ENCODE results near the gene PTPN11. TPM values are rescaled to one million over a fixed set of nuclear protein-coding genes. Genes with fewer than 3 reads are reported as not detected.
"Not testable (repeated sequence)": the region's sequence is repeated elsewhere in the genome, so short reads cannot be mapped to it uniquely, and the experiment has no call there.

PTPN11 gene
- total RNA-seq, 1 experiment from 2014 or later = 121 TPM

DNA sequence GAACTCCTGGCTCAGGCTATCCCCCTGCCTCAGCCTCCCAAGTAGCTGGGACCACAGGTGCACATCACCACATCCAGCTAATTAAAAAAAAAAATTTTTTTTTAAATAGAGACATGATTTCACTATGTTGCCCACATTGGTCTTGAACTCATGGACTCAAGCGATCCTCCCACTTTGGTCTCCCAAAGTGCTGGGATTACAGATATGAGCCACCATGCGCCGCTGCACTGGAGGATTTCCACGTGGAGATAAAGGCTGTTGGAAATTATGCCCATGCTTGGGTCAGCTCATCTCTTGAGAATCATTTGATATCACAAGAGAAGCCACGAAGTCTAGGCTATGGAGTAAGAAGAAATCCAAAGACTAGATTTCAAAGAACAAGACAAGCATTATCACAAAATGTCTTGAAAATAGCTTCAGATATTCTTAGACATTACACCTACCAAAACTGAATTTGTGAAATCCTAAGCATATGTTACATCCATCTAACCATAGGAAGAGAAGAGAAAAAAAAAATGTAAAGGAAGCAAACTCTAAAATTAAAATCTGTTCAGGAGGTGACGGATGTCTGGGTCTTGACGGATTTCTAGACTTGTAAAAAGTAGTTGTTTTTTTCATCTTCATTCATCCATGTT is 99.1 kb downstream of the PTPN11 start:
- H3F3A ChIP-seq (ENCODE audit: low read length, unreplicated experiment) = no peaks in the 10 kb centered on the region
- H3K4me1 ChIP-seq (ENCODE audit: insufficient read depth, low read length) = no peaks in the 10 kb centered on the region
- POLR2A ChIA-PET (ENCODE audit: unreplicated experiment) = no interaction called here
- no peak for DNase-seq
- H3K9ac ChIP-seq (ENCODE audit: low read length) = no peak overlapping the region
- TF ChIP-seq EZH2 (IDR thresholded peaks at IDR 0.05; ENCODE audit: low read length, unreplicated experiment) (no peak), EZH2phosphoT487 (IDR thresholded peaks at IDR 0.05; ENCODE audit: borderline replicate concordance, low read length) (no peak)
- TF ChIP-seq, protein P1, sequence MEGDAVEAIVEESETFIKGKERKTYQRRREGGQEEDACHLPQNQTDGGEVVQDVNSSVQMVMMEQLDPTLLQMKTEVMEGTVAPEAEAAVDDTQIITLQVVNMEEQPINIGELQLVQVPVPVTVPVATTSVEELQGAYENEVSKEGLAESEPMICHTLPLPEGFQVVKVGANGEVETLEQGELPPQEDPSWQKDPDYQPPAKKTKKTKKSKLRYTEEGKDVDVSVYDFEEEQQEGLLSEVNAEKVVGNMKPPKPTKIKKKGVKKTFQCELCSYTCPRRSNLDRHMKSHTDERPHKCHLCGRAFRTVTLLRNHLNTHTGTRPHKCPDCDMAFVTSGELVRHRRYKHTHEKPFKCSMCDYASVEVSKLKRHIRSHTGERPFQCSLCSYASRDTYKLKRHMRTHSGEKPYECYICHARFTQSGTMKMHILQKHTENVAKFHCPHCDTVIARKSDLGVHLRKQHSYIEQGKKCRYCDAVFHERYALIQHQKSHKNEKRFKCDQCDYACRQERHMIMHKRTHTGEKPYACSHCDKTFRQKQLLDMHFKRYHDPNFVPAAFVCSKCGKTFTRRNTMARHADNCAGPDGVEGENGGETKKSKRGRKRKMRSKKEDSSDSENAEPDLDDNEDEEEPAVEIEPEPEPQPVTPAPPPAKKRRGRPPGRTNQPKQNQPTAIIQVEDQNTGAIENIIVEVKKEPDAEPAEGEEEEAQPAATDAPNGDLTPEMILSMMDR (conservative IDR thresholded peaks at IDR 0.05; ENCODE audit: low read depth, low read length) = no peak
- no peaks in the 10 kb centered on the region for H3K9me3 ChIP-seq (ENCODE audit: low read length)
- no peaks in the 10 kb centered on the region for H4K20me1 ChIP-seq (ENCODE audit: low read length)
- no peaks in the 10 kb centered on the region for H3K36me3 ChIP-seq (ENCODE audit: low read depth, low read length)
- H3K4me3 ChIP-seq (ENCODE audit: low read length) = no peak overlapping the region
- BruUV-seq (replicated peaks) = no TSS peak
- H3K79me2 ChIP-seq (ENCODE audit: low read length) = no peaks in the 10 kb centered on the region
- H2AFZ ChIP-seq (ENCODE audit: low read length) = no peak overlapping the region
- intact Hi-C loops (cut with micrococcal nuclease) = no loop called here
- H3K9me2 ChIP-seq (replicated peaks; ENCODE audit: low read length) = no peaks in the 10 kb centered on the region
- ATAC-seq = no peak
- H3K27me3 ChIP-seq (ENCODE audit: low read length) = no peaks in the 10 kb centered on the region
- no peak overlapping the region for H3K27ac ChIP-seq (ENCODE audit: low read length)
- CTCF ChIA-PET = no interaction called here
- H3K4me2 ChIP-seq (ENCODE audit: low read length) = no peak overlapping the region

DNA sequence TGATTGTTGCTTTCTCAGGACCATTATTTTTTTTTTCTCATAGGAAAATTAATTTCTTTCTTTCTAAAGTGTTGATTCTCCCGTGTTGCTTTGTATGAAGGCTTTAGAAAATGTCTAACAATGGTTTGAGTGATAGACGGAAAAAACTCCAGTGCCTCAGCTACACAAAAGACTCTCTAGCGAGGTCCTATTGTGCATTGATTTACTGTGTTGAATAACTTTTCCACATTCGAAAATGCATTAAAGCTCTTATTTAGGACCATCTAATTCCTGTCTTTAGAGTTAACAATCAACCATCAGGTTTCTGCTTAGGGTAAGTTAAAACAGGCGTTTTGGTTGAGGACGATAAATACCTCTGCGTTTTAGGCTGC is 99.6 kb downstream of the PTPN11 start:
- TF ChIP-seq EZH2 (IDR thresholded peaks at IDR 0.05; ENCODE audit: low read length, unreplicated experiment) (no peak), EZH2phosphoT487 (IDR thresholded peaks at IDR 0.05; ENCODE audit: borderline replicate concordance, low read length) (no peak)
- TF ChIP-seq, protein P1 (conservative IDR thresholded peaks at IDR 0.05; ENCODE audit: low read depth, low read length) = no peak
- Histone ChIP-seq H3K27ac (ENCODE audit: low read length) (no peak overlapping the region), H2AFZ (ENCODE audit: low read length) (no peak overlapping the region), H3K27me3 (ENCODE audit: low read length) (no peaks in the 10 kb centered on the region), H3K4me2 (ENCODE audit: low read length) (no peak overlapping the region), H3K4me1 (ENCODE audit: insufficient read depth, low read length) (no peaks in the 10 kb centered on the region), H3F3A (ENCODE audit: low read length, unreplicated experiment) (no peaks in the 10 kb centered on the region), H3K9me3 (ENCODE audit: low read length) (no peaks in the 10 kb centered on the region), H3K36me3 (ENCODE audit: low read depth, low read length) (no peaks in the 10 kb centered on the region), H3K4me3 (ENCODE audit: low read length) (no peak overlapping the region), H3K9ac (ENCODE audit: low read length) (no peak overlapping the region), H3K9me2 (replicated peaks; ENCODE audit: low read length) (no peaks in the 10 kb centered on the region), H3K79me2 (ENCODE audit: low read length) (no peaks in the 10 kb centered on the region), H4K20me1 (ENCODE audit: low read length) (no peaks in the 10 kb centered on the region)
- DNase-seq (no peak), ATAC-seq (no peak)
- intact Hi-C loops (cut with micrococcal nuclease) = no loop called here
- CTCF ChIA-PET = no interaction called here
- BruUV-seq (replicated peaks) = no TSS peak
- POLR2A ChIA-PET (ENCODE audit: unreplicated experiment) = no interaction called here

DNA sequence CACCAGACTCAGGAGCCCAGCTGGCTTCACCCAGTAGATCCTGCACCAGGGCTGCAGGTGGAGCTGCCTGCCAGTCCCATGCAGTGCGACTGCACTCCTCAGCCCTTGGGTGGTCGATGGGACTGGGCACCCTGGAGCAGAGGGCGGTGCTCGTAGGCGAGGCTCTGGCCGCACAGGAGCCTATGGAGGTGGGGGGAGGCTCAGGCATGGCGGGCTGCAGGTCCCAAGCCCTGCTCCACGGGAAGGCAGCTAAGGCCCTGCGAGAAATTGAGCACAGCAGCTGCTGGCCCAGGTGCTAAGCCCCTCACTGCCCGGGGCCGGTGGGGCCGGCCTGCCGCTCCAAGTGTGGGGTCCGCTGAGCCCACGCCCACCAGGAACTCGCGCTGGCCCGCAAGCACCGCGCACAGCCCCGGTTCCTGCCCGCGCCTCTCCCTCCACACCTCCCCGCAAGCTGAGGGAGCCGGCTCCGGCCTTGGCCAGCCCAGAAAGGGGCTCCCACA is 101.1 kb downstream of the PTPN11 start:
- DNase-seq; ATAC-seq; H3K4me3 ChIP-seq (ENCODE audit: low read length); H3K79me2 ChIP-seq (ENCODE audit: low read length); H3K4me1 ChIP-seq (ENCODE audit: insufficient read depth, low read length); H3K36me3 ChIP-seq (ENCODE audit: low read depth, low read length); H2AFZ ChIP-seq (ENCODE audit: low read length); H3K9me2 ChIP-seq (replicated peaks; ENCODE audit: low read length); BruUV-seq (replicated peaks); intact Hi-C loops (cut with micrococcal nuclease); H3K27me3 ChIP-seq (ENCODE audit: low read length); POLR2A ChIA-PET (ENCODE audit: unreplicated experiment); H3K4me2 ChIP-seq (ENCODE audit: low read length); H3F3A ChIP-seq (ENCODE audit: low read length, unreplicated experiment); H3K9me3 ChIP-seq (ENCODE audit: low read length); H3K9ac ChIP-seq (ENCODE audit: low read length); H3K27ac ChIP-seq (ENCODE audit: low read length); H4K20me1 ChIP-seq (ENCODE audit: low read length); CTCF ChIA-PET: not testable (repeated sequence)

Measured in PC-3 (cell line).